ENCODE measurements around the gene HDAC4. TPM values are rescaled to one million over a fixed set of nuclear protein-coding genes. Genes with fewer than 3 reads are reported as not detected.

The HDAC4 gene
- total and polyA plus RNA-seq, 2 of the 4 experiments (the other 2 are of a cell fraction), result 4.1 to 7.2 TPM

DNA sequence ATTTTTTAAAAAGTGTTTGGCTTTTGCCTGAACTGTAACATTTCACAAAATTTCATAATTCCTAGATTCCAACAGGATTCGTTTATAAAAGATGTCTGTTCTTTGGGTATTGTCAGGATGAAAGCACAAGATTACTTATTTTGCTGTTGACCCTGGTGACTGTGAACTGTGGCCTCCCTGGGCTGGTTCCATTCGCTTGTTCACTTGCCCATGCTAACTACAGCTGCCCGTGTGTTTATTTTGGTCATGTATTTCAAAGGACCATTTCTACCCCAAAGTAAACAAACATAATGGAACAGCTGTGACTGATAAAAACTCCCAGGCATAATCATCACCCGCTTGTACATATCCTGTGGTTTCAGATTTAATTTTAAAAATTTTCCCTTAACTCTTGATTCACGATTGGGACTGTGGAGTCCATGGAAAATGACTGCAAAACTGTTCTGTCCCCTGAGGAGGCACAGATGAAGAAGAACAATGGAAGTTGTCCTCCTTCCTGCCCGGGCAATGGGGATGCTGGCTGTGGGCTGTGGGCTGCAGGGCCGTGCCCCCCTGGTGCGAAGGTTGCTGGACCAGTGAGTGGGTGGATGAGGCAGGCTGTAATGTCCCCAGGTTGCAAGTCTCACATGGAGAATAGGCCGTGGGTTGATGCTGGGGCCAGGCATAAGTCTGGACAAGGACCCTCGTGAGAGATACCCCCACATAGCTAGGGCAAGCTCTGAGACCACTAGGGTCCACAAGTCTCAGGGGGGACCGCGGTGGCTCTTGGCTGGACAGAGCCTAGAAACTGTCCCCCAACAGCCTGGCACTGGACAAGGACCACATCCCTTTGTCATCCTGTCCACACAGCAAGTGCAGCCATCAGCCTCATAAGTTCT is 28.9 kb upstream of the HDAC4 start (continued):
- TF ChIP-seq NFE2L2 (IDR thresholded peaks at IDR 0.05; ENCODE audit: low read depth, low read length), result no peak

DNA sequence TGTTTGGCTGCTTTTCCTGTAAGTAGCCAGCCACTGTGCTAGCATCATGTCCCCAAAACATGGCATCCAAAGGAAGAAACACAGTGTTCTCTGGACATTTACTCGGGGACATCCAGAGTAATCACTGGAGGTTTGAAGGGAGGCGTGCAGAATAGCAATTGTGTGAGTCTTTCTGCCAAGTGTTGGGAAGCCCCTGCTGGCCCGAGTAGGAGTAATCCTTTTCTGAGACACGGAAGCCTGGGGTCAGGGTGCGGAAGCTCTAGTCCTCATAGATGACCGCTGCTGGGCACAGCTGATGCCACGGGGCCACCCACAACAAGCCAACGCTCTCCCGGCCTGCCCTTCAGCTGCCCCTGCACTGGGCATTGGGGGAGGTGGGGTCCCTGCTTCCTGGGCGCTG is 24.8 kb upstream of the HDAC4 start:
- Histone ChIP-seq H2BK5ac (ENCODE audit: low read depth, low read length, poor library complexity, severe bottlenecking) (no peak overlapping the region), H3K79me1 (ENCODE audit: low read depth in 1 of 2, low read length in 2 of 2) (no peaks in the 10 kb centered on the region), H4K20me1 (ENCODE audit: insufficient read depth, low read length) (no peaks in the 10 kb centered on the region), H2BK15ac (ENCODE audit: low read depth, low read length) (no peak overlapping the region), H3K4me1 (ENCODE audit: control insufficient read depth, insufficient read depth, low read length) (no peaks in the 10 kb centered on the region), H3K14ac (replicated peaks; ENCODE audit: low read depth, low read length) (no peak overlapping the region), H3K4me2 (ENCODE audit: low read depth, low read length) (no peak overlapping the region), H3K4me3 (ENCODE audit: insufficient read depth, low read depth, low read length) (no peak overlapping the region), H3K9me3 (ENCODE audit: control insufficient read depth, insufficient read depth, low read length) (no peaks in the 10 kb centered on the region; the same call in 1 of the 2 replicates), H3K27ac (ENCODE audit: insufficient read depth, low read length) (no peak overlapping the region), H3K36me3 (ENCODE audit: control insufficient read depth, insufficient read depth, low read length) (no peaks in the 10 kb centered on the region), H4K91ac (ENCODE audit: insufficient read depth, low read depth, low read length) (no peak overlapping the region), H2AK5ac (ENCODE audit: low read depth, low read length) (no peak overlapping the region), H3K9ac (ENCODE audit: low read depth, low read length) (no peak overlapping the region), H3K56ac (ENCODE audit: extremely low read depth, insufficient read depth, low read length) (no peak overlapping the region), H4K8ac (ENCODE audit: low read depth in 2 of 2, low read length in 2 of 2) (no peak overlapping the region), H2AK9ac (replicated peaks; ENCODE audit: low read depth, low read length, poor library complexity) (no peak overlapping the region), H3K18ac (ENCODE audit: low read depth, low read length) (no peak overlapping the region), H2AFZ (replicated peaks; ENCODE audit: low read length, poor library complexity) (no peak overlapping the region), H4K5ac (ENCODE audit: low read depth, low read length) (no peak overlapping the region), H3K27me3 (ENCODE audit: control insufficient read depth, insufficient read depth, low read length) (peaks cover 7% of the 10 kb centered on the region; the same call in 1 of the 2 replicates), H3K23ac (ENCODE audit: low read depth, low read length) (no peak overlapping the region), H2BK120ac (ENCODE audit: low read depth, low read length) (no peak overlapping the region), H3K4ac (ENCODE audit: low read depth, low read length) (no peak overlapping the region), H2BK20ac (ENCODE audit: low read depth, low read length) (no peak overlapping the region), H3K9me1 (ENCODE audit: insufficient read depth, low read length) (no peaks in the 10 kb centered on the region)
- dilution Hi-C loops (cut with HindIII; ENCODE audit: low sequenced_read_pairs, unreplicated experiment) (no loop called here), intact Hi-C loops (cut with micrococcal nuclease) (no loop called here), in situ Hi-C loops (cut with MboI; ENCODE audit: low sequenced_read_pairs) (no loop called here)
- TF ChIP-seq POLR2A (IDR thresholded peaks at IDR 0.05; ENCODE audit: low read depth, low read length) (no peak), RFX5 (IDR thresholded peaks at IDR 0.05; ENCODE audit: low read depth, low read length) (no peak), MXI1 (IDR thresholded peaks at IDR 0.05; ENCODE audit: borderline replicate concordance, low read depth, low read length) (no peak), MAFK (IDR thresholded peaks at IDR 0.05; ENCODE audit: low read depth, low read length) (no peak), CHD1 (IDR thresholded peaks at IDR 0.05; ENCODE audit: low read depth, low read length) (no peak), NFE2L2 (IDR thresholded peaks at IDR 0.05; ENCODE audit: low read depth, low read length) (no peak), MAZ (IDR thresholded peaks at IDR 0.05; ENCODE audit: borderline replicate concordance, low read depth, low read length) (no peak), RCOR1 (IDR thresholded peaks at IDR 0.05; ENCODE audit: insufficient replicate concordance, low read length) (no peak), BHLHE40 (IDR thresholded peaks at IDR 0.05; ENCODE audit: low read depth, low read length) (no peak), CEBPB (IDR thresholded peaks at IDR 0.05; ENCODE audit: low read depth, low read length) (no peak), RAD21 (IDR thresholded peaks at IDR 0.05; ENCODE audit: low read length) (no peak)
- TF ChIP-seq, protein P1, sequence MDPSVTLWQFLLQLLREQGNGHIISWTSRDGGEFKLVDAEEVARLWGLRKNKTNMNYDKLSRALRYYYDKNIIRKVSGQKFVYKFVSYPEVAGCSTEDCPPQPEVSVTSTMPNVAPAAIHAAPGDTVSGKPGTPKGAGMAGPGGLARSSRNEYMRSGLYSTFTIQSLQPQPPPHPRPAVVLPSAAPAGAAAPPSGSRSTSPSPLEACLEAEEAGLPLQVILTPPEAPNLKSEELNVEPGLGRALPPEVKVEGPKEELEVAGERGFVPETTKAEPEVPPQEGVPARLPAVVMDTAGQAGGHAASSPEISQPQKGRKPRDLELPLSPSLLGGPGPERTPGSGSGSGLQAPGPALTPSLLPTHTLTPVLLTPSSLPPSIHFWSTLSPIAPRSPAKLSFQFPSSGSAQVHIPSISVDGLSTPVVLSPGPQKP (IDR thresholded peaks at IDR 0.05; ENCODE audit: borderline replicate concordance, low read depth, low read length), result no peak
- TF ChIP-seq, protein P2, sequence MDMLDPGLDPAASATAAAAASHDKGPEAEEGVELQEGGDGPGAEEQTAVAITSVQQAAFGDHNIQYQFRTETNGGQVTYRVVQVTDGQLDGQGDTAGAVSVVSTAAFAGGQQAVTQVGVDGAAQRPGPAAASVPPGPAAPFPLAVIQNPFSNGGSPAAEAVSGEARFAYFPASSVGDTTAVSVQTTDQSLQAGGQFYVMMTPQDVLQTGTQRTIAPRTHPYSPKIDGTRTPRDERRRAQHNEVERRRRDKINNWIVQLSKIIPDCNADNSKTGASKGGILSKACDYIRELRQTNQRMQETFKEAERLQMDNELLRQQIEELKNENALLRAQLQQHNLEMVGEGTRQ (IDR thresholded peaks at IDR 0.05; ENCODE audit: low read depth, low read length), result no peak
- no peak for ATAC-seq (ENCODE audit: low read depth)
- CTCF ChIA-PET, result no interaction called here
- WGBS, 2 experiments (ENCODE audit: extremely low coverage in 2 of 2, insufficient read length in 1 of 2), result 72% methylated on average over 6 of the region's 10 CpGs; no CpG with 5 or more reads in 1 of the 2 experiments
- BruUV-seq (replicated peaks), result no TSS peak
- POLR2A ChIA-PET (ENCODE audit: unreplicated experiment), result no interaction called here
- DNase-seq, result no peak

All from IMR-90 (cell line).